ENCODE data around the gene ZNF281. TPM values are rescaled to one million over a fixed set of nuclear protein-coding genes. Genes with fewer than 3 reads are reported as not detected.

ZNF281 gene
- polyA plus RNA-seq, 1 of the 3 experiments (the other 2 are of a cell fraction) = 3.0 TPM

DNA sequence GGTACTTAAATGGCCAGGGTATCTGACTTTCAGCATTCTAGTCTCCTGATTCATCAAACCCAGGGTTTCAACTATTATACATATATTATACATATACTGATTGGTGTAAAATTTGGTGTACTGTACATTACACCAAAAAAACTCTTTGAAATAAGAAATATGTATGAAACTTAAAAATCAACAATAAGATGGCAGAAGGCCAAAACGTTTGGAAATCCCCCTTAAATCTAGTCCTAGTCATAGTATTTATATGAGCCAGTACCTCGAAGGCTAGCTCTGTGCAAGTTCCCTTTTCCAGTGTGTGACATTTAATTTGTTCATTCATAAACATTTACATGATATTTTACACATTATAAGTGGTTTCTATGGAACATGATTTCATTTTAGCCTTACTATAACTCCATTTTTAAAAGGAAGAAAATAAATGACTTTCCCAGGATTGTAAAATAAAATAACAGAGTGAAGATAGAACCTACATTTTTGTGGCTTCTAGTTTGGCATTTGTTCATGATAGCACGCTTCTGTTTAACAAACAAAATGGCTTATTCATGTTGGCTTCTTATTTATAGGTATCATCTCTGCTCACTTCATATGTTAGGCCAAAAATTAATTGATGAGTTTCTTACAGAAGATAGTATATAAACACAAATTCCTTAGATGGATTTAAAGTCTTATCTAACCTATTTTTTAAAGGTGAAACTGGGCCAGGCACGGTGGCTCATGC lies 18.8 kb upstream of the ZNF281 start (continued):
- no peak for TF ChIP-seq EZH2phosphoT487 (IDR thresholded peaks at IDR 0.05; ENCODE audit: borderline replicate concordance, low read depth)
- no peak for TF ChIP-seq FOSL2 (IDR thresholded peaks at IDR 0.05; ENCODE audit: borderline replicate concordance, low read depth)

DNA sequence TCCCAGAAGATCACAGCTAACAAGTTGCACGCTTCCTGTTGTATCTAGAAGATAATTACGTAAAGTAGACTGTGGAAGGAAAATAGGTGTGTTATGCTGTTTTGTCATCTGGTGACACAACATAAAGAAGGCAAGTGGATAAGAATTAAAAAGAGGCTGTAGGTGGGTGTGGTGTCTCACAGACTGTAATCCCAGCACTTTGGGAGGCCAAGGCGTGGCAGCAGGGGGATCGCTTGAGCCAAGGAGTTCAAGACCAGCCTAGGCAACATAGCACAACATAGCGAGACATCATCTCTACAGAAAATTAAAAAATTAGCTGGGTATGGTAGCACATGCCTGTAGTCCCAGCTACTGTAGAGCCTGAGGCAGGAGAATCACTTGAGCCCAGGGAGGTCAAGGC lies 17.9 kb upstream of the ZNF281 start:
- ChIA-PET POLR2A (no interaction called here), CTCF (no interaction called here)
- Histone ChIP-seq H3K4me2 (no peak overlapping the region), H4K20me1 (ENCODE audit: insufficient read depth) (no peaks in the 10 kb centered on the region), H3K27me3 (ENCODE audit: insufficient read depth) (no peaks in the 10 kb centered on the region), H3K9me3 (no peaks in the 10 kb centered on the region), H2AFZ (ENCODE audit: low read depth) (no peak overlapping the region), H3F3A (replicated peaks; ENCODE audit: insufficient read depth) (peaks cover 19% of the 10 kb centered on the region), H3K4me3 (ENCODE audit: low read depth in 2 of 2, low read length in 1 of 2) (no peak overlapping the region), H3K36me3 (replicated peaks in 1 of 2; ENCODE audit: control insufficient read depth in 1 of 2, insufficient read depth in 2 of 2, low read length in 1 of 2) (no peaks in the 10 kb centered on the region), H3K79me2 (ENCODE audit: insufficient read depth) (no peaks in the 10 kb centered on the region), H3K27ac (ENCODE audit: low read depth in 2 of 2, low read length in 1 of 2) (no peak overlapping the region), H3K9me2 (no peaks in the 10 kb centered on the region), H3K9ac (no peak overlapping the region), H3K4me1 (ENCODE audit: control insufficient read depth in 1 of 2, insufficient read depth in 2 of 2, low read depth in 1 of 2, low read length in 1 of 2) (peaks cover 0 to 13% of the 10 kb centered on the region in 2 experiments; a peak in 1 of 4 replicates)
- TF ChIP-seq EP300 (IDR thresholded peaks at IDR 0.05; ENCODE audit: borderline replicate concordance in 1 of 2, low read depth in 1 of 2, low read length in 1 of 2) (no peak), RFX5 (IDR thresholded peaks at IDR 0.05; ENCODE audit: low read length) (no peak), ELF1 (IDR thresholded peaks at IDR 0.05) (no peak), NFIC (IDR thresholded peaks at IDR 0.05; ENCODE audit: borderline replicate concordance) (no peak), POLR2AphosphoS5 (IDR thresholded peaks at IDR 0.05; ENCODE audit: low read depth, low read length) (no peak)
- 95% methylated on average over 5 of the region's 5 CpGs for WGBS (ENCODE audit: low lambda C conversion rate)
- DNase-seq = no peak

DNA sequence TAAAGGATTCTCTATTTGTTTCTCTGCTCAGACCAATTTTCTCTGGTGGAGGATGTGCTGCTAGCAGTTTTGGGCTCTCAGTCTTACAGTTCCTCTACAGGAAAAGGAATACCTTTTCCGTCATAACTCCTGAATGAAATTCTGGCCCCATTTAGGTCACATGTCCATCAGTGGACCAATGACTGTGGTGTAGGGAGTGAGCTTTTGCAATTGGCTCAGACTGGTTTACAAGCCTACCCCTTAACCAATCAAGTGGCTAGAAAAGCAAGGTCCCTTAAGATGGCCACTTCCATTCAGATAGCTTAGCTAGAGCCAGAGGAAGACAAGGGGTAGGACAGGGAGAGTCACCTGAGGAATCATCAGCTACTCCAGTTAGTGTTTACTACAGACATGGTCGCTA lies 16.4 kb upstream of the ZNF281 start:
- POLR2A ChIA-PET = no interaction called here
- 100% methylated on average over 2 of the region's 2 CpGs for WGBS (ENCODE audit: low lambda C conversion rate)
- H3K4me1 ChIP-seq (ENCODE audit: control insufficient read depth in 1 of 2, insufficient read depth in 2 of 2, low read depth in 1 of 2, low read length in 1 of 2) = peaks cover 0 to 13% of the 10 kb centered on the region in 2 experiments; a peak in 1 of 4 replicates
- TF ChIP-seq GATA2 (CRISPR knock-in tag; IDR thresholded peaks at IDR 0.05) (no peak), TEAD4 (IDR thresholded peaks at IDR 0.05; ENCODE audit: borderline replicate concordance, insufficient read depth) (no peak), MEF2A (IDR thresholded peaks at IDR 0.05; ENCODE audit: borderline replicate concordance, low read depth) (no peak), FOXM1 (IDR thresholded peaks at IDR 0.05; ENCODE audit: low read depth) (no peak), FOXJ3 (CRISPR knock-in tag; IDR thresholded peaks at IDR 0.05) (no peak), ELF1 (IDR thresholded peaks at IDR 0.05) (no peak), RCOR1 (IDR thresholded peaks at IDR 0.05; ENCODE audit: low read length) (no peak), FOSL2 (IDR thresholded peaks at IDR 0.05; ENCODE audit: borderline replicate concordance, low read depth) (no peak), EP300 (IDR thresholded peaks at IDR 0.05; ENCODE audit: borderline replicate concordance in 1 of 2, low read depth in 1 of 2, low read length in 1 of 2) (no peak)
- TF ChIP-seq, protein P1, sequence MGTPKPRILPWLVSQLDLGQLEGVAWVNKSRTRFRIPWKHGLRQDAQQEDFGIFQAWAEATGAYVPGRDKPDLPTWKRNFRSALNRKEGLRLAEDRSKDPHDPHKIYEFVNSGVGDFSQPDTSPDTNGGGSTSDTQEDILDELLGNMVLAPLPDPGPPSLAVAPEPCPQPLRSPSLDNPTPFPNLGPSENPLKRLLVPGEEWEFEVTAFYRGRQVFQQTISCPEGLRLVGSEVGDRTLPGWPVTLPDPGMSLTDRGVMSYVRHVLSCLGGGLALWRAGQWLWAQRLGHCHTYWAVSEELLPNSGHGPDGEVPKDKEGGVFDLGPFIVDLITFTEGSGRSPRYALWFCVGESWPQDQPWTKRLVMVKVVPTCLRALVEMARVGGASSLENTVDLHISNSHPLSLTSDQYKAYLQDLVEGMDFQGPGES (IDR thresholded peaks at IDR 0.05; ENCODE audit: low read depth, low read length) = no peak
- TF ChIP-seq, protein P2, sequence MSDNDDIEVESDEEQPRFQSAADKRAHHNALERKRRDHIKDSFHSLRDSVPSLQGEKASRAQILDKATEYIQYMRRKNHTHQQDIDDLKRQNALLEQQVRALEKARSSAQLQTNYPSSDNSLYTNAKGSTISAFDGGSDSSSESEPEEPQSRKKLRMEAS (IDR thresholded peaks at IDR 0.05; ENCODE audit: low read depth) = no peak
- TF ChIP-seq, protein P3, sequence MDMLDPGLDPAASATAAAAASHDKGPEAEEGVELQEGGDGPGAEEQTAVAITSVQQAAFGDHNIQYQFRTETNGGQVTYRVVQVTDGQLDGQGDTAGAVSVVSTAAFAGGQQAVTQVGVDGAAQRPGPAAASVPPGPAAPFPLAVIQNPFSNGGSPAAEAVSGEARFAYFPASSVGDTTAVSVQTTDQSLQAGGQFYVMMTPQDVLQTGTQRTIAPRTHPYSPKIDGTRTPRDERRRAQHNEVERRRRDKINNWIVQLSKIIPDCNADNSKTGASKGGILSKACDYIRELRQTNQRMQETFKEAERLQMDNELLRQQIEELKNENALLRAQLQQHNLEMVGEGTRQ (IDR thresholded peaks at IDR 0.05; ENCODE audit: borderline replicate concordance, low read depth, low read length) = no peak
- TF ChIP-seq, protein P4, sequence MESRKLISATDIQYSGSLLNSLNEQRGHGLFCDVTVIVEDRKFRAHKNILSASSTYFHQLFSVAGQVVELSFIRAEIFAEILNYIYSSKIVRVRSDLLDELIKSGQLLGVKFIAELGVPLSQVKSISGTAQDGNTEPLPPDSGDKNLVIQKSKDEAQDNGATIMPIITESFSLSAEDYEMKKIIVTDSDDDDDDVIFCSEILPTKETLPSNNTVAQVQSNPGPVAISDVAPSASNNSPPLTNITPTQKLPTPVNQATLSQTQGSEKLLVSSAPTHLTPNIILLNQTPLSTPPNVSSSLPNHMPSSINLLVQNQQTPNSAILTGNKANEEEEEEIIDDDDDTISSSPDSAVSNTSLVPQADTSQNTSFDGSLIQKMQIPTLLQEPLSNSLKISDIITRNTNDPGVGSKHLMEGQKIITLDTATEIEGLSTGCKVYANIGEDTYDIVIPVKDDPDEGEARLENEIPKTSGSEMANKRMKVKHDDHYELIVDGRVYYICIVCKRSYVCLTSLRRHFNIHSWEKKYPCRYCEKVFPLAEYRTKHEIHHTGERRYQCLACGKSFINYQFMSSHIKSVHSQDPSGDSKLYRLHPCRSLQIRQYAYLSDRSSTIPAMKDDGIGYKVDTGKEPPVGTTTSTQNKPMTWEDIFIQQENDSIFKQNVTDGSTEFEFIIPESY (IDR thresholded peaks at IDR 0.05; ENCODE audit: borderline replicate concordance, low read depth) = no peak

More for the DNA sequence above, 16.4 kb upstream of the ZNF281 start:
- H3F3A ChIP-seq (replicated peaks; ENCODE audit: insufficient read depth) = peaks cover 19% of the 10 kb centered on the region
- no peak overlapping the region for H3K9ac ChIP-seq
- CTCF ChIA-PET = interaction anchor here (0.7 to 0.8 kb wide), 2 partner anchors 10 to 14 kb away, joined by 3 to 4 read pairs; no protein-coding TSS in a partner anchor
- no peaks in the 10 kb centered on the region for H3K36me3 ChIP-seq (replicated peaks in 1 of 2; ENCODE audit: control insufficient read depth in 1 of 2, insufficient read depth in 2 of 2, low read length in 1 of 2)
- no peak overlapping the region for H3K27ac ChIP-seq (ENCODE audit: low read depth in 2 of 2, low read length in 1 of 2)
- no peak overlapping the region for H3K4me3 ChIP-seq (ENCODE audit: low read depth in 2 of 2, low read length in 1 of 2)
- H3K27me3 ChIP-seq (ENCODE audit: insufficient read depth) = no peaks in the 10 kb centered on the region
- H3K9me3 ChIP-seq = no peaks in the 10 kb centered on the region
- DNase-seq = no peak
- no peak overlapping the region for H3K4me2 ChIP-seq
- H4K20me1 ChIP-seq (ENCODE audit: insufficient read depth) = no peaks in the 10 kb centered on the region
- no peaks in the 10 kb centered on the region for H3K79me2 ChIP-seq (ENCODE audit: insufficient read depth)
- H2AFZ ChIP-seq (ENCODE audit: low read depth) = no peak overlapping the region
- no peaks in the 10 kb centered on the region for H3K9me2 ChIP-seq

Measured in SK-N-SH (cell line).